ENCODE results near the gene TPCN1. TPM values are rescaled to one million over a fixed set of nuclear protein-coding genes. Genes with fewer than 3 reads are reported as not detected.

Gene TPCN1
- total and polyA plus RNA-seq, 11 donors = 22.6 to 136 (median 80.5) TPM

GRCh38 chr12:113291586-113291985 is 70.3 kb downstream of the TPCN1 start:
- no peak for DNase-seq
- no peak for ATAC-seq
- Histone ChIP-seq H3K27me3 (no peaks in the 10 kb centered on the region), H3K4me3 (no peak overlapping the region), H3K9me3 (no peaks in the 10 kb centered on the region), H3K27ac (no peak overlapping the region), H3K36me3 (peaks cover 2 to 100% (median 98%) of the 10 kb centered on the region in 9 donors), H3K4me1 (peaks cover 0 to 34% (median 4%) of the 10 kb centered on the region in 12 donors)
- TF ChIP-seq, protein P1, sequence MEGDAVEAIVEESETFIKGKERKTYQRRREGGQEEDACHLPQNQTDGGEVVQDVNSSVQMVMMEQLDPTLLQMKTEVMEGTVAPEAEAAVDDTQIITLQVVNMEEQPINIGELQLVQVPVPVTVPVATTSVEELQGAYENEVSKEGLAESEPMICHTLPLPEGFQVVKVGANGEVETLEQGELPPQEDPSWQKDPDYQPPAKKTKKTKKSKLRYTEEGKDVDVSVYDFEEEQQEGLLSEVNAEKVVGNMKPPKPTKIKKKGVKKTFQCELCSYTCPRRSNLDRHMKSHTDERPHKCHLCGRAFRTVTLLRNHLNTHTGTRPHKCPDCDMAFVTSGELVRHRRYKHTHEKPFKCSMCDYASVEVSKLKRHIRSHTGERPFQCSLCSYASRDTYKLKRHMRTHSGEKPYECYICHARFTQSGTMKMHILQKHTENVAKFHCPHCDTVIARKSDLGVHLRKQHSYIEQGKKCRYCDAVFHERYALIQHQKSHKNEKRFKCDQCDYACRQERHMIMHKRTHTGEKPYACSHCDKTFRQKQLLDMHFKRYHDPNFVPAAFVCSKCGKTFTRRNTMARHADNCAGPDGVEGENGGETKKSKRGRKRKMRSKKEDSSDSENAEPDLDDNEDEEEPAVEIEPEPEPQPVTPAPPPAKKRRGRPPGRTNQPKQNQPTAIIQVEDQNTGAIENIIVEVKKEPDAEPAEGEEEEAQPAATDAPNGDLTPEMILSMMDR (IDR thresholded peaks at IDR 0.05) = no peak
- no peak for TF ChIP-seq POLR2A (IDR thresholded peaks at IDR 0.05)
- intact Hi-C loops (cut with DNase I) = loop anchor here in 2 of 10 donors (10.0 kb wide), 1 partner anchor 97 kb away; no protein-coding TSS in a partner anchor
- WGBS, 4 donors = 91 to 95% (median 92%) methylated on average over 15 to 17 of the region's 17 CpGs

DNA sequence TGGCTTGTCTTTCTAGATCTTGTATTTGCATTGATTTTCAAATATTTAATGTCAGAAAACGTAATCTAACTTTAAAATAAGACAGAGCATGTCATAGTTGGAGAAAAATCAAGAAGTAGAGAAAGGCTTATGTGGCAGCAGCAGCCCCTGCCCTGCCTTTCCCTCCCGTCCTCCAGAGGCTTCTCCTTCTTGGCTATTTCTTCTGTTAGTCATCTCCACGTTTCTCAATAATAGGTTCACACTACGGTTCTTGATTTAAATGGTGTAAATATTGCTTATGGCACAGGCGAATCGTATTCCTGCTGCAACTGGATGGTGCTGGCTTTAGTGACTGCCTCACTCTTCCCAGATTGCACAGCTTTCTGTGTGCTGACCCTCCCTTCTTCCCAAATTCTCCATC is 70.8 kb downstream of the TPCN1 start:
- Histone ChIP-seq H3K4me1 (peaks cover 0 to 39% (median 6%) of the 10 kb centered on the region in 12 donors), H3K4me3 (no peak overlapping the region), H3K9me3 (no peaks in the 10 kb centered on the region), H3K36me3 (peaks cover 2 to 100% (median 98%) of the 10 kb centered on the region in 9 donors), H3K27me3 (no peaks in the 10 kb centered on the region), H3K27ac (no peak overlapping the region)
- no peak for DNase-seq
- intact Hi-C loops (cut with DNase I) = loop anchor here in 2 of 10 donors (10.0 kb wide), 1 partner anchor 97 kb away; no protein-coding TSS in a partner anchor
- no peak for TF ChIP-seq POLR2A (IDR thresholded peaks at IDR 0.05)
- TF ChIP-seq, protein P1 (IDR thresholded peaks at IDR 0.05) = no peak
- WGBS, 4 donors = 84 to 90% (median 86%) methylated on average over 6 of the region's 6 CpGs
- no peak for ATAC-seq

DNA sequence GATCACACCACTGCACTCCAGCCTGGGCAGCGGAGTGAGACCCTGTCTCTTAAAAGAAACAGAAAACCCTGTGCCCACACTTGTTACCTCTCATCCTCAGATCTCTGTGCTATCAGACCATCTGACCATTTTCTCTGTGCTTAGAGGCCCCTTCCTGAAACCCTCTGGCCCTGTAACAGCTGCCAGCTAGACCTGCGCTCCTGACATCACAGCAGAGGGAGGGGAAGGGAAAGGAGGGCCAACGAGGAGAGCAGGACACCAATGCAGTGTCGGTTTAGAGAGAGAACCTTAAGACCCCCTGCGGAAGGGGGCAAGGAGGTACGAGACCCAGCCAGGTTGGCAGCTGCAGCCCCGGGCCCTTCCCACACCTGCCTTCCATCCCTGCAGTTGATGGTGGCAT is 71.3 kb downstream of the TPCN1 start:
- H3K4me3 ChIP-seq = no peak overlapping the region
- WGBS, 4 donors = 89 to 94% (median 91%) methylated on average over 7 of the region's 7 CpGs
- intact Hi-C loops (cut with DNase I) = loop anchor here in 2 of 10 donors (10.0 kb wide), 1 partner anchor 98 kb away; no protein-coding TSS in a partner anchor
- H3K9me3 ChIP-seq = no peaks in the 10 kb centered on the region
- no peak overlapping the region for H3K27ac ChIP-seq
- no peaks in the 10 kb centered on the region for H3K27me3 ChIP-seq
- H3K36me3 ChIP-seq = peaks cover 2 to 100% (median 97%) of the 10 kb centered on the region in 9 donors
- ATAC-seq (no peak), DNase-seq (no peak)
- peaks cover 0 to 43% (median 10%) of the 10 kb centered on the region in 12 donors for H3K4me1 ChIP-seq
- TF ChIP-seq, protein P1 (IDR thresholded peaks at IDR 0.05) = no peak
- TF ChIP-seq POLR2A (IDR thresholded peaks at IDR 0.05) = no peak

GRCh38 chr12:113293100-113293499 is 71.8 kb downstream of the TPCN1 start:
- DNase-seq = no peak
- no peak for ATAC-seq
- H3K4me1 ChIP-seq = peaks cover 0 to 49% (median 15%) of the 10 kb centered on the region in 12 donors
- H3K4me3 ChIP-seq = no peak overlapping the region
- WGBS, 4 donors = 93 to 97% (median 94%) methylated on average over 9 to 10 of the region's 10 CpGs
- no peak for TF ChIP-seq POLR2A (IDR thresholded peaks at IDR 0.05)
- TF ChIP-seq, protein P1 (IDR thresholded peaks at IDR 0.05) = no peak
- no peak overlapping the region for H3K27ac ChIP-seq
- H3K36me3 ChIP-seq = peaks cover 0 to 100% (median 94%) of the 10 kb centered on the region in 9 donors
- no peaks in the 10 kb centered on the region for H3K27me3 ChIP-seq
- intact Hi-C loops (cut with DNase I) = loop anchor here in 2 of 10 donors (10.0 kb wide), 1 partner anchor 98 kb away; no protein-coding TSS in a partner anchor
- H3K9me3 ChIP-seq = no peaks in the 10 kb centered on the region
